Ascending aorta (tissue), 2 donors: ENCODE measurements around the gene NXPH3. TPM values are rescaled to one million over a fixed set of nuclear protein-coding genes. Genes with fewer than 3 reads are reported as not detected.

Source experiments
- DNase-seq, 2 donors: peaks; one replicate each; pipeline ENCODE4 v3.0.0-alpha.2; 2019; ENCODE audit warnings: low spot score in 2 of 2
- H3K27ac ChIP-seq, 2 donors: fragments of 200-600 bp; sonication (generic); one replicate each; pipeline ENCODE4 v1.5.1; 2016 to 2017; ENCODE audit warnings: mild to moderate bottlenecking in 1 of 2
- H3K27me3 ChIP-seq: fragments of 200-600 bp; sonication (generic); one replicate; pipeline ENCODE4 v1.5.1; 2017
- H3K36me3 ChIP-seq, 2 donors: fragments of 200-600 bp; sonication (generic); one replicate each; pipeline ENCODE4 v1.5.1; 2016
- H3K4me1 ChIP-seq, 2 donors: fragments of 200-600 bp; sonication (generic); one replicate each; pipeline ENCODE4 v1.5.1; 2016 to 2017; ENCODE audit warnings: mild to moderate bottlenecking in 1 of 2
- H3K4me3 ChIP-seq, 2 donors: fragments of 200-600 bp; sonication (generic); one replicate each; pipeline ENCODE4 v1.5.1; 2016 to 2017; ENCODE audit warnings: mild to moderate bottlenecking in 1 of 2
- H3K9me3 ChIP-seq, 2 donors: fragments of 200-600 bp; sonication (generic); one replicate each; pipeline ENCODE4 v1.5.1; 2016
- intact Hi-C: fragments of 100-400 bp; cut with DNase I; formaldehyde crosslinking; loops from one replicate; pipeline ENCODE4 v1.15.1; 2023
- total RNA-seq: library from RNA; depleted of rRNA; stranded (reverse); fragments of >200 nt; gene quantifications from one replicate; pipeline ENCODE4 v1.1.0, GENCODE V29; 2016
- TF ChIP-seq, protein P1 (sequence below), 3 experiments: fragments of 200-600 bp in 2 of 3; fragments of 450-650 bp in 1 of 3; sonication (generic) in 2 of 3; IDR thresholded peaks; one replicate each; pipeline ENCODE4 v1.5.1; 2016 to 2019; ENCODE audit warnings: antibody characterized with exemption in 3 of 3, mild to moderate bottlenecking in 1 of 3, moderate library complexity in 1 of 3

Gene NXPH3
- total RNA-seq, 1 donor from 2014 or later = 30.3 TPM

DNA sequence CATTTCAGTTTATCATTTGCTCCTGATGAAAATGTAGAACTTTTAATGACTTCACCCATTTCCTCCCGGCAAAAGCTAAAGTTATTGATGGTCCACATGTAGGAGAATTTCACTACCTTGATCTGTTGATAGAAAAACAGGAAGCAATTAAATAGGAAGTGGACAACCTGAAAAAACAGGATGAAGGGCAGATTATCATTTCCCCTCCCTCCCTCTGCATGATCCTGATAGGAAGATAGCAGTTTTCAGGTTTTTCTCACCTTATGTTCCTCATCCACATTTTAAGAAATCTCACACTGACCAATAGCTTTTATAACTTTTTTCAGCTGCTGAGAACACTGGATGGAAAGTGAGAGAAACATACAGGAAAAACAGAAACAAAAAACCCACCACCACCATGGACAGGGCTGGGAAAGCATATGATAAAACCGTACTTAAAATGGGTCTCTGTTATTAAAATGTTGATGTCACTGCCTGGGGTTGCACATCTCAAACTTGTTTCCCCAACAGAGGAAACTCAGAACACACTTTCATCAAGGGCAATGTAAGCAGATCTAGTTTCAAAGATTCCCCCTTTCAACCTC is 46.4 kb downstream of the NXPH3 start:
- Histone ChIP-seq H3K4me3 (no peak overlapping the region), H3K27me3 (no peaks in the 10 kb centered on the region), H3K27ac (peak overlapping the region; percentile 73 to 74), H3K9me3 (no peaks in the 10 kb centered on the region), H3K4me1 (peaks cover 5 to 63% of the 10 kb centered on the region in 2 donors), H3K36me3 (peaks cover 36 to 61% of the 10 kb centered on the region in 2 donors)
- TF ChIP-seq, protein P1, sequence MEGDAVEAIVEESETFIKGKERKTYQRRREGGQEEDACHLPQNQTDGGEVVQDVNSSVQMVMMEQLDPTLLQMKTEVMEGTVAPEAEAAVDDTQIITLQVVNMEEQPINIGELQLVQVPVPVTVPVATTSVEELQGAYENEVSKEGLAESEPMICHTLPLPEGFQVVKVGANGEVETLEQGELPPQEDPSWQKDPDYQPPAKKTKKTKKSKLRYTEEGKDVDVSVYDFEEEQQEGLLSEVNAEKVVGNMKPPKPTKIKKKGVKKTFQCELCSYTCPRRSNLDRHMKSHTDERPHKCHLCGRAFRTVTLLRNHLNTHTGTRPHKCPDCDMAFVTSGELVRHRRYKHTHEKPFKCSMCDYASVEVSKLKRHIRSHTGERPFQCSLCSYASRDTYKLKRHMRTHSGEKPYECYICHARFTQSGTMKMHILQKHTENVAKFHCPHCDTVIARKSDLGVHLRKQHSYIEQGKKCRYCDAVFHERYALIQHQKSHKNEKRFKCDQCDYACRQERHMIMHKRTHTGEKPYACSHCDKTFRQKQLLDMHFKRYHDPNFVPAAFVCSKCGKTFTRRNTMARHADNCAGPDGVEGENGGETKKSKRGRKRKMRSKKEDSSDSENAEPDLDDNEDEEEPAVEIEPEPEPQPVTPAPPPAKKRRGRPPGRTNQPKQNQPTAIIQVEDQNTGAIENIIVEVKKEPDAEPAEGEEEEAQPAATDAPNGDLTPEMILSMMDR (IDR thresholded peaks at IDR 0.05) = no peak
- DNase-seq = no peak
- intact Hi-C loops = no loop called here

DNA sequence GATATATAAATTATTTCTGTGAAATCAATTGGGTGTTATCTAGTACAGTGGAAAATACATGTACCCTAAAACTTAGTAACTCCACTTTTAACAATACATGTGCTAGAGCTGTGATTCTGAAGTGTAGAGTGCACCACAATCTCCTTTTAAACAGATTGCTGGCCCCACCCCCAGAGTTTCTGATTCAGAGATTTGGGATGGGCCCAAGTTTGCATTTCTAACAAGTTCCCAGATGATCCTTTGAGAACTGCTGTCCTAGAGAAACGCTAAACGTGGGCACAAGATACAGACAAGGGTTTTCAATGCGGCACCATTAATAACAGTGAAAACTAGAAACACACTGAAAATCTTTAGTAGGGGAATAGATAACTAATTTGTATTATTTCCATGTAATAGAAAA is 49.2 kb downstream of the NXPH3 start:
- intact Hi-C loops = loop anchor here (5.0 kb wide), 1 partner anchor 48 kb away; the partner anchor contains the start of gene NXPH3
- Histone ChIP-seq H3K36me3 (peaks cover 14 to 36% of the 10 kb centered on the region in 2 donors), H3K4me1 (peaks cover 5 to 78% of the 10 kb centered on the region in 2 donors), H3K27me3 (no peaks in the 10 kb centered on the region), H3K9me3 (no peaks in the 10 kb centered on the region), H3K27ac (peak overlapping the region; percentile 28 to 74), H3K4me3 (no peak overlapping the region)
- DNase-seq = peak in 1 of 2 donors; percentile 78
- TF ChIP-seq, protein P1 (IDR thresholded peaks at IDR 0.05) = no peak

DNA sequence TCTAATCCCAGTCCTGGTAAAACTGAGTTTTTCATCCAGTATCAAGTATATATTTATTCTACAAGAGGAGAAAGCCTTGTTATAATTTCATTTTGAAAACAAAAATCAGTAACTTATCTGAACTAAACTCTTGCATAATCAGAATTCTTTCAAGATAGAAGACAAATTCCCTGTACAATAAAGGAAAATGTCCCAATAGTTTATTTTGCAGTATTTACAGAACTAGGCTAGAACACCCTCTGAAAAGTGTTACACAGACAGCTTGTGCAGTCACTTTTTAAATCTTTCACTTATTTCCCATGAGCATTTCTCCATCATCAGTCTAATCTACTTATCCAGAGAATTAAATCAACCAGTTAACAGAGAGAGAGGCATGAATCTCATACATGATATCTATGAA is 53.8 kb downstream of the NXPH3 start:
- DNase-seq = no peak
- intact Hi-C loops = loop anchor here (2.0 to 5.0 kb wide), 2 partner anchors 13 to 52 kb away; partner anchors contain the start of gene NXPH3
- Histone ChIP-seq H3K9me3 (no peaks in the 10 kb centered on the region), H3K4me1 (peaks cover 15 to 91% of the 10 kb centered on the region in 2 donors), H3K27ac (peak overlapping the region; percentile 88 to 94), H3K27me3 (no peaks in the 10 kb centered on the region), H3K36me3 (peaks cover 0 to 8% of the 10 kb centered on the region in 2 donors), H3K4me3 (no peak overlapping the region)
- TF ChIP-seq, protein P1 (IDR thresholded peaks at IDR 0.05) = no peak

DNA sequence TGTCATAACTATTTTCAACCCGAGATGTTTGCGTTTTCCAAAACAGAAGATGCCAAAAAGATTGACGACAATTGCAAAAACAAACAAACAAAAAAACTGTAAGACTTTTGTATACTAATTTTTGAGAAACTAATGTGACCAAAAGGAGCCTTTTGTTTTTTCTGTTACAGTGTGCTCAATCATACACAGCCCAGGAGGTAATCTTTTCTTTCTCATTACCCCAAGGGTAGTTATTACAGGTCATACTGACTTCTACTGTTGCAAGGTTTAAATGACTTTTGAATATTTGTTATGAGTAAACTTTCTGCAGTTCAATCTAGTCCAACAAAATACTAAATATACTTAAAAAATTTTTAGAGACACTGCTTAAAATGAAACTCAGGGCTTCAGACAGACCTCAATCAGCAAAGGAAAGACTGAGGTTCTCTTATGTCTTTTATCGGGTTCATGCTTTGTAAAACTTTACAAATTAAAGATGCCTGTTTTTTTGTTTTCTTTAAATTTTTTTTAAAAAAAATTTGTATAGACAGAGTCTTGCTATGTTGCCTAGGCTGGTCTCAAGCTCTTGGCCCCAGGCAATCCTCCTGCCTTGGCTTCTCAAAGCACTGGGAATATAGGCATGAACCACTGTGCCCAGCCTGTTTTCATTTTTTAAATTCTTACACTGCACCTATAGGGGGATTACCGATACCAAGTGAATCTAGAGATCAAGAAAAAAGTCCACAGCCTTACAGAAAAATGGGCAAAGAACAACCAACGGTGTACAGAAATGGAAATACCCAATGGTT is 54.6 kb downstream of the NXPH3 start:
- no peak for DNase-seq
- peak overlapping the region; percentile 88 to 94 for H3K27ac ChIP-seq
- TF ChIP-seq, protein P1 (IDR thresholded peaks at IDR 0.05) = no peak
- no peaks in the 10 kb centered on the region for H3K9me3 ChIP-seq
- intact Hi-C loops = no loop called here
- no peaks in the 10 kb centered on the region for H3K27me3 ChIP-seq
- no peak overlapping the region for H3K4me3 ChIP-seq
- H3K4me1 ChIP-seq = peaks cover 17 to 92% of the 10 kb centered on the region in 2 donors
- peaks cover 0 to 8% of the 10 kb centered on the region in 2 donors for H3K36me3 ChIP-seq

DNA sequence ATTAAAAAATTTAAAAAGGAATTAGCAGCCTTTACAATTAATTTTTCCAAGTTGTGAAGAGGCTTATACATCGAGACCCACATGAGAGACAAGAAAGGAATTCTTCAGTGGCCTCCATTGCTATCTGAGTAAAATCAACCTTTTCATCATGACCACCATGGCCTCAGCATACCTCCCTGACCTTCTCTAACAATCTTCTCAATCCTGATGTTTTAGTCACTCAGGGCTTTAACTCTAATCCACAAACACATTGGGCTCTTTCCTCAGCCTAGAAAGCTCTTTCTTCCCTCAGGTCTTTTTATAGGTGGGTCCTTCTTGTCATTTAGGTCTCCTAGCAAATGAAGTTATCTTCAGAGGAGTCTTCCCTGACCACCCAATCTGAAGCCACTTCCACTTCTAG is 55.8 kb downstream of the NXPH3 start:
- no peak for DNase-seq
- Histone ChIP-seq H3K27me3 (no peaks in the 10 kb centered on the region), H3K9me3 (no peaks in the 10 kb centered on the region), H3K4me3 (no peak overlapping the region), H3K4me1 (peaks cover 20 to 92% of the 10 kb centered on the region in 2 donors), H3K36me3 (peaks cover 0 to 1% of the 10 kb centered on the region in 2 donors), H3K27ac (peak overlapping the region; percentile 88 to 94)
- intact Hi-C loops = no loop called here
- TF ChIP-seq, protein P1 (IDR thresholded peaks at IDR 0.05) = no peak

Other genes with a start within 250 kb of the NXPH3 start
- gene ZNF652, start 213.6 kb upstream of the NXPH3 start, total RNA-seq = 13.5 TPM
- 79.6 TPM for gene PHB1, start 161.0 kb upstream of the NXPH3 start, total RNA-seq
- gene NGFR, start 80.6 kb upstream of the NXPH3 start, total RNA-seq = 53.0 TPM
- gene SPOP, start 102.2 kb downstream of the NXPH3 start, total RNA-seq = 189 TPM
- 123 TPM for gene SLC35B1, start 132.1 kb downstream of the NXPH3 start, total RNA-seq
- 25.4 TPM for gene FAM117A, start 188.3 kb downstream of the NXPH3 start, total RNA-seq
- 46.6 TPM for gene KAT7, start 212.8 kb downstream of the NXPH3 start, total RNA-seq